ENCODE measurements around the gene KCND1. TPM values are rescaled to one million over a fixed set of nuclear protein-coding genes. Genes with fewer than 3 reads are reported as not detected.

KCND1 gene
- total and polyA plus RNA-seq, 2 of the 4 experiments (the other 2 are of a cell fraction), result 0.36 to 1.8 TPM

DNA sequence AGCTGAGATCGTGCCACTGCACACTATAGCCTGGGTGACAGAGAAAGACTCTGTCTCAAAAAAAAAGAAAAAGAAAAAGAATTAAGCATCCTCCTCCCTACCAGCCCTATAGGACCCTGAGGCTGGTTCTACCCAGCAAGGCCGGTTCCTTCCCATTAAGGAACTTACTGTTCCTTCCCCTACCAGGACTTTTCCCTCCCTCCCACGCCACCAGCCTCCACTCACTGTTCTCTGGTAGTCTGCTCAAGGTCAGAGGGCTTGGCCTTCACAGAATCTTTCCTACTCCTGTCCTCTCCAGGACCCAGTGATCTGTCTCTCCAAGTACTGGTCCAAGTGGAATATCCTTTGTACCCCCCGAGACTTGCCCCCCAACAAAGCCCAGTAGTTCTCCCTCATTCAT is 29.0 kb upstream of the KCND1 start:
- Histone ChIP-seq H3K79me1 (ENCODE audit: low read depth in 1 of 2, low read length in 2 of 2) (peaks cover 7 to 33% of the 10 kb centered on the region in 2 experiments), H3K14ac (replicated peaks; ENCODE audit: low read depth, low read length) (no peak overlapping the region), H3K27ac (ENCODE audit: insufficient read depth, low read length) (no peak overlapping the region), H2AK5ac (ENCODE audit: low read depth, low read length) (no peak overlapping the region), H4K91ac (ENCODE audit: insufficient read depth, low read depth, low read length) (no peak overlapping the region), H3K9me3 (ENCODE audit: control insufficient read depth, insufficient read depth, low read length) (no peaks in the 10 kb centered on the region), H3K56ac (ENCODE audit: extremely low read depth, insufficient read depth, low read length) (no peak overlapping the region), H3K4me1 (ENCODE audit: control insufficient read depth, insufficient read depth, low read length) (no peaks in the 10 kb centered on the region; the same call in 1 of the 2 replicates), H3K4me3 (ENCODE audit: insufficient read depth, low read depth, low read length) (no peak overlapping the region), H2BK120ac (ENCODE audit: low read depth, low read length) (no peak overlapping the region), H3K9me1 (ENCODE audit: insufficient read depth, low read length) (no peaks in the 10 kb centered on the region), H3K4ac (ENCODE audit: low read depth, low read length) (no peak overlapping the region), H3K36me3 (ENCODE audit: control insufficient read depth, insufficient read depth, low read length) (peaks cover 13% of the 10 kb centered on the region), H2AK9ac (replicated peaks; ENCODE audit: low read depth, low read length, poor library complexity) (no peak overlapping the region), H3K9ac (ENCODE audit: low read depth, low read length) (no peak overlapping the region), H2BK5ac (ENCODE audit: low read depth, low read length, poor library complexity, severe bottlenecking) (no peak overlapping the region), H3K27me3 (ENCODE audit: control insufficient read depth, insufficient read depth, low read length) (no peaks in the 10 kb centered on the region), H2BK15ac (ENCODE audit: low read depth, low read length) (no peak overlapping the region), H4K8ac (ENCODE audit: low read depth in 2 of 2, low read length in 2 of 2) (no peak overlapping the region), H3K18ac (ENCODE audit: low read depth, low read length) (no peak overlapping the region), H3K23ac (ENCODE audit: low read depth, low read length) (no peak overlapping the region), H2AFZ (replicated peaks; ENCODE audit: low read length, poor library complexity) (no peak overlapping the region), H4K20me1 (ENCODE audit: insufficient read depth, low read length) (no peaks in the 10 kb centered on the region), H2BK20ac (ENCODE audit: low read depth, low read length) (no peak overlapping the region), H4K5ac (ENCODE audit: low read depth, low read length) (no peak overlapping the region), H3K4me2 (ENCODE audit: low read depth, low read length) (no peak overlapping the region)
- intact Hi-C loops (cut with micrococcal nuclease) (no loop called here), dilution Hi-C loops (cut with HindIII; ENCODE audit: low sequenced_read_pairs, unreplicated experiment) (no loop called here), in situ Hi-C loops (cut with MboI; ENCODE audit: low sequenced_read_pairs) (no loop called here)
- ChIA-PET CTCF (no interaction called here), POLR2A (ENCODE audit: unreplicated experiment) (no interaction called here)
- ATAC-seq (ENCODE audit: low read depth), result no peak
- DNase-seq, result no peak
- TF ChIP-seq NFE2L2 (IDR thresholded peaks at IDR 0.05; ENCODE audit: low read depth, low read length), result no peak
- no peak for TF ChIP-seq CHD1 (IDR thresholded peaks at IDR 0.05; ENCODE audit: low read depth, low read length)
- TF ChIP-seq RFX5 (IDR thresholded peaks at IDR 0.05; ENCODE audit: low read depth, low read length), result no peak
- no peak for TF ChIP-seq MXI1 (IDR thresholded peaks at IDR 0.05; ENCODE audit: borderline replicate concordance, low read depth, low read length)
- no peak for TF ChIP-seq FOS (IDR thresholded peaks at IDR 0.05; ENCODE audit: low read depth, low read length)
- no peak for TF ChIP-seq CEBPB (IDR thresholded peaks at IDR 0.05; ENCODE audit: low read depth, low read length)
- TF ChIP-seq MAFK (IDR thresholded peaks at IDR 0.05; ENCODE audit: low read depth, low read length), result no peak
- TF ChIP-seq SMC3 (IDR thresholded peaks at IDR 0.05; ENCODE audit: low read depth, low read length), result no peak
- no peak for TF ChIP-seq POLR2A (IDR thresholded peaks at IDR 0.05; ENCODE audit: low read depth, low read length)
- TF ChIP-seq MAZ (IDR thresholded peaks at IDR 0.05; ENCODE audit: borderline replicate concordance, low read depth, low read length), result no peak
- TF ChIP-seq, protein P1, sequence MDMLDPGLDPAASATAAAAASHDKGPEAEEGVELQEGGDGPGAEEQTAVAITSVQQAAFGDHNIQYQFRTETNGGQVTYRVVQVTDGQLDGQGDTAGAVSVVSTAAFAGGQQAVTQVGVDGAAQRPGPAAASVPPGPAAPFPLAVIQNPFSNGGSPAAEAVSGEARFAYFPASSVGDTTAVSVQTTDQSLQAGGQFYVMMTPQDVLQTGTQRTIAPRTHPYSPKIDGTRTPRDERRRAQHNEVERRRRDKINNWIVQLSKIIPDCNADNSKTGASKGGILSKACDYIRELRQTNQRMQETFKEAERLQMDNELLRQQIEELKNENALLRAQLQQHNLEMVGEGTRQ (IDR thresholded peaks at IDR 0.05; ENCODE audit: low read depth, low read length), result no peak
- no peak for TF ChIP-seq RCOR1 (IDR thresholded peaks at IDR 0.05; ENCODE audit: insufficient replicate concordance, low read length)
- no TSS peak for BruUV-seq (replicated peaks)
- 27% methylated on average over 2 of the region's 4 CpGs; no CpG with 5 or more reads in 1 of the 2 experiments for WGBS, 2 experiments (ENCODE audit: extremely low coverage in 2 of 2, insufficient read length in 1 of 2)

Data from IMR-90 (cell line).